ENCODE data around the gene METTL13.

METTL13 gene

GRCh38 chr1:171807556-171807955 lies 26.1 kb downstream of the METTL13 start:
- TF ChIP-seq POU2F2 (IDR thresholded peaks at IDR 0.05; ENCODE audit: low read depth, low read length) = no peak
- FAIRE-seq (no peak), DNase-seq (ENCODE audit: insufficient read length, low spot score) (no peak)

GRCh38 chr1:171809834-171810233 lies 28.4 kb downstream of the METTL13 start:
- FAIRE-seq (no peak), DNase-seq (ENCODE audit: insufficient read length, low spot score) (no peak)
- TF ChIP-seq TAF1 (IDR thresholded peaks at IDR 0.05; ENCODE audit: low read depth, low read length) = no peak

GRCh38 chr1:171811672-171812071 lies 30.2 kb downstream of the METTL13 start:
- no peak for FAIRE-seq
- TF ChIP-seq POU2F2 (IDR thresholded peaks at IDR 0.05; ENCODE audit: low read depth, low read length) (no peak), POLR2AphosphoS5 (IDR thresholded peaks at IDR 0.05; ENCODE audit: low read depth, low read length) (no peak), TAF1 (IDR thresholded peaks at IDR 0.05; ENCODE audit: low read depth, low read length) (no peak), SPI1 (IDR thresholded peaks at IDR 0.05; ENCODE audit: low read depth, low read length) (no peak), PAX5 (IDR thresholded peaks at IDR 0.05; ENCODE audit: insufficient read depth, low read length, severe bottlenecking) (no peak)
- DNase-seq (ENCODE audit: insufficient read length, low spot score) = no peak

GRCh38 chr1:171814692-171815091 lies 33.2 kb downstream of the METTL13 start:
- FAIRE-seq (no peak), DNase-seq (ENCODE audit: insufficient read length, low spot score) (no peak)
- TF ChIP-seq TAF1 (IDR thresholded peaks at IDR 0.05; ENCODE audit: low read depth, low read length) = no peak
- no peak for TF ChIP-seq POLR2A (IDR thresholded peaks at IDR 0.05; ENCODE audit: low read depth, low read length)
- TF ChIP-seq POLR2AphosphoS5 (IDR thresholded peaks at IDR 0.05; ENCODE audit: low read depth, low read length) = no peak
- TF ChIP-seq PAX5 (IDR thresholded peaks at IDR 0.05; ENCODE audit: insufficient read depth, low read length, severe bottlenecking) = no peak

DNA sequence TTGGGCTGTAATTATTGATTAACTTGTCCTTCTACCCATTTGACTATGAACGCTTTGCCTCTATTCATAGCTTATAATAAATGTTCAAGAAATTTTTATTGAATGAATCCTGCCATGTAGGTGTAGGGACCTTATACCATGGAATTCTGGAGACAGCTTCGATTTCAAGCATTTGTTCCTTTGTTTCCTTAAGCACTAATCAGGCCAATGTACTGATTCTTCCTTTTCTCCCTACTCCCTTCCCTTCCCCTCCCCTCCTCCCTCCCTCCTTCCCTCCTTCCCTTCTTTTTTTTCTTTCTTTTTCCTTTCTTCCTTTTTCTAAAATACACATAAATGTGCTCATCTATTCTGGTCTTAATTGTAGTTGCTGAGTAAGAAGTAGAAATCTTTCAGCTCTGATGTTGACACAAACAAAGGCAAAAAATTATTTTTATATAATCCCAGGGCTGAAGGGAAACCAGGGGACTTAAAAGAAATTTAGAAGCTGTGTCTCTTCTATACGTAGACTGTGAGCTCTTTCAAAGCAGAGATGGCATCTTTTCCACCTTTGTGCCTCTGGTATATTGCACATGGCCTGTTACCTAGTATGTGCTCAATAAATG lies 34.9 kb downstream of the METTL13 start:
- no peak for FAIRE-seq
- no peak for TF ChIP-seq PAX5 (IDR thresholded peaks at IDR 0.05; ENCODE audit: insufficient read depth, low read length, severe bottlenecking)
- no peak for TF ChIP-seq POU2F2 (IDR thresholded peaks at IDR 0.05; ENCODE audit: low read depth, low read length)
- TF ChIP-seq SPI1 (IDR thresholded peaks at IDR 0.05; ENCODE audit: low read depth, low read length) = no peak
- no peak for TF ChIP-seq POLR2AphosphoS5 (IDR thresholded peaks at IDR 0.05; ENCODE audit: low read depth, low read length)
- TF ChIP-seq POLR2A (IDR thresholded peaks at IDR 0.05; ENCODE audit: low read depth, low read length) = no peak
- no peak for TF ChIP-seq TAF1 (IDR thresholded peaks at IDR 0.05; ENCODE audit: low read depth, low read length)

DNA sequence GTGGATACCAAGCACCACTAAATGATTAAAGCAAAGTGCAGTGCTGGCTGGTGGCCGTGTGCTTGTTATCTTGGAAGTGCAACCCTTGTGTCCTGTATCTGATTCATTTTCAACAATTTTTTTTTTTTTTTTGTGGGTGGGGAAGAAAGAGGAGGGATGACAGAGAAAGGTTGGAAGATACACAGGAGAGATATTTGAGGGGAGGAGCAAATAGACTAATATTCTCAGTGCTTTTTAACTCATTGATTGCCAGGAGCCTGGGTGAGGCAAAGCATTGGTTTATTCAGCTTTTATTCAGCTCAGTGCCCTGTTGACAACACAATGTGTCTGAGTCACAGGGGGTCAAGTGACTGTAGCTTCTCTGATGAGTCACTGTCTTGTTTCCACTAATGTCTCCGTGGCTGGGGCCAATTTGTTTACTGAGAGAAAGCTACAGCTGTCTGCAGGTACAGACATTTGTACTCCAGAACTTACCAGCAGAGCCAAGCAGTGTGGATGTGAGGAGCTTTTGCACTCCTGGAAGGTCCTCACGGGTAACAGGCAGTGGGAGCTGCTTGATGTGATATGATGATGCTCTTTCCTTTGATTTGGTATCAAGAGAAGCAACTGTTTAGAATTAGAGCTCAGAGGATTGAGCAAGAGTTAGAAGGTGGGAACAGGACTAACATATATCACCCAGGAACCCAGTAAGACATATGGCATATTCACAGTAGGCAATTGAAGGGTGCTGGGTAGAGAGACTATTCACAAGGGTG lies 36.2 kb downstream of the METTL13 start:
- no peak for TF ChIP-seq POLR2A (IDR thresholded peaks at IDR 0.05; ENCODE audit: low read depth, low read length)
- no peak for TF ChIP-seq PAX5 (IDR thresholded peaks at IDR 0.05; ENCODE audit: insufficient read depth, low read length, severe bottlenecking)
- no peak for TF ChIP-seq POU2F2 (IDR thresholded peaks at IDR 0.05; ENCODE audit: low read depth, low read length)
- TF ChIP-seq SPI1 (IDR thresholded peaks at IDR 0.05; ENCODE audit: low read depth, low read length) = no peak
- TF ChIP-seq POLR2AphosphoS5 (IDR thresholded peaks at IDR 0.05; ENCODE audit: low read depth, low read length) = no peak
- no peak for TF ChIP-seq TAF1 (IDR thresholded peaks at IDR 0.05; ENCODE audit: low read depth, low read length)
- DNase-seq (ENCODE audit: insufficient read length, low spot score) (no peak), FAIRE-seq (no peak)

More for the DNA sequence above, 34.9 kb downstream of the METTL13 start:
- DNase-seq (ENCODE audit: insufficient read length, low spot score) = no peak

DNA sequence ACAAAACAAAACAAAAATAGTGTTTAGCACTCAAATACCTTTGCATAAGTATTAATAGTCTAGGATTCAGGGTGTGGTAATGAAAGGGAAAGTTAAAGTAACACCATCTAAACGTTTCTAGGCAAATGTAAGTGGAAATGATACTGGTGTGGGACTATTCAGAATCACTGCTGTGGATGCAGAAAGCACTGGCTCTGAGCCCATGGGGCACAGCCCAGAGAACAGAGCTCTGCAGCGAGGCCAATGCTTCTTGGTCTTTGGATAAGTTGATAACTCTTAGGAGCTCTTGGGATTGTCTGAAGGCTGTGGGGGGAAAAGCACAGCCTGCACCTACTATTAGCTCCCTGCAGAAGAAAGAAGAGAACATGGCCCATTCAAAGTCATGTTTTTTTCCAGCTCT lies 38.5 kb downstream of the METTL13 start:
- TF ChIP-seq SPI1 (IDR thresholded peaks at IDR 0.05; ENCODE audit: low read depth, low read length) (no peak), POLR2AphosphoS5 (IDR thresholded peaks at IDR 0.05; ENCODE audit: low read depth, low read length) (no peak)
- FAIRE-seq = no peak
- DNase-seq (ENCODE audit: insufficient read length, low spot score) = no peak

DNA sequence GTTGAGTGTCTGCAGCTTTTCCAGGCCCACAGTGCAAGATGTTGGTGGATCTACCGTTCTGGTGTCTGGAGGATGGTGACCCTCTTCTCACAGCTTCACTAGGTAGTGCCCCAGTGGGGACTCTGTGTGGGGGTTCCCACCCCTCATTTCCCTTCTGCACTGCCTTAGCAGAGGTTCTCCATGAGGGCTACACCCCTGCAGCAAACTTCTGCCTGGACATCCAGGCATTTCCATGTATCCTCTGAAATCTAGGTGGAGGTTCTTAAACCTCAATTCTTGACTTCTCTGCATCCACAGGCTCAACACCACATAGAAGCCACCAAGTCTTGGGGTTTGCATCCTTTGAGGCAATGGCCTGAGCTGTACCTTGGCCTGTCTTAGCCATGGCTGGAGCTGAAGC lies 45.5 kb downstream of the METTL13 start:
- FAIRE-seq = no peak
- TF ChIP-seq POLR2A (IDR thresholded peaks at IDR 0.05; ENCODE audit: low read depth, low read length) (no peak), PAX5 (IDR thresholded peaks at IDR 0.05; ENCODE audit: insufficient read depth, low read length, severe bottlenecking) (no peak), POU2F2 (IDR thresholded peaks at IDR 0.05; ENCODE audit: low read depth, low read length) (no peak), POLR2AphosphoS5 (IDR thresholded peaks at IDR 0.05; ENCODE audit: low read depth, low read length) (no peak), TAF1 (IDR thresholded peaks at IDR 0.05; ENCODE audit: low read depth, low read length) (no peak), SPI1 (IDR thresholded peaks at IDR 0.05; ENCODE audit: low read depth, low read length) (no peak)
- no peak for DNase-seq (ENCODE audit: insufficient read length, low spot score)

- no peak for FAIRE-seq
- TF ChIP-seq TAF1 (IDR thresholded peaks at IDR 0.05; ENCODE audit: low read depth, low read length) (no peak), SPI1 (IDR thresholded peaks at IDR 0.05; ENCODE audit: low read depth, low read length) (peak; percentile 70), POLR2AphosphoS5 (IDR thresholded peaks at IDR 0.05; ENCODE audit: low read depth, low read length) (no peak), POLR2A (IDR thresholded peaks at IDR 0.05; ENCODE audit: low read depth, low read length) (no peak)
Measured at GRCh38 chr1:171828794-171829193, 47.3 kb downstream of the METTL13 start.

GRCh38 chr1:171833091-171833825 lies 51.8 kb downstream of the METTL13 start:
- no peak for FAIRE-seq
- DNase-seq (ENCODE audit: insufficient read length, low spot score) = no peak
- TF ChIP-seq POU2F2 (IDR thresholded peaks at IDR 0.05; ENCODE audit: low read depth, low read length) (no peak), PAX5 (IDR thresholded peaks at IDR 0.05; ENCODE audit: insufficient read depth, low read length, severe bottlenecking) (no peak), SPI1 (IDR thresholded peaks at IDR 0.05; ENCODE audit: low read depth, low read length) (no peak), TAF1 (IDR thresholded peaks at IDR 0.05; ENCODE audit: low read depth, low read length) (no peak), POLR2A (IDR thresholded peaks at IDR 0.05; ENCODE audit: low read depth, low read length) (no peak), POLR2AphosphoS5 (IDR thresholded peaks at IDR 0.05; ENCODE audit: low read depth, low read length) (no peak)

More at GRCh38 chr1:171828794-171829193, 47.3 kb downstream of the METTL13 start:
- no peak for DNase-seq (ENCODE audit: insufficient read length, low spot score)
